ENCODE measurements around the gene PCDHGA12.

- TF ChIP-seq CTCF (IDR thresholded peaks at IDR 0.05) (no peak), POLR2A (IDR thresholded peaks at IDR 0.05) (no peak)
Observed at GRCh38 chr5:141411575-141411974, 18.7 kb upstream of the PCDHGA12 start.

Data from lower leg skin (tissue), 3 donors.